GM23248 (cell line): Measurements from ENCODE around the gene PRKAR1B.

Experiments used
- EZH2 ChIP-seq: fragments of 200-600 bp; sonication (generic); IDR thresholded peaks from 2 replicates; pipeline ENCODE4 v1.6.1; 2018; ENCODE audit warnings: antibody characterized with exemption, mild to moderate bottlenecking; ENCODE audit not compliant: insufficient read depth, poor library complexity, severe bottlenecking
- EZH2phosphoT487 ChIP-seq: fragments of 200-600 bp; sonication (generic); IDR thresholded peaks from 2 replicates; pipeline ENCODE4 v1.6.1; 2018; ENCODE audit warnings: antibody characterized with exemption, moderate library complexity, mild to moderate bottlenecking, low read depth; ENCODE audit not compliant: insufficient read depth

GRCh38 chr7:582081-582835, 144.8 kb downstream of the PRKAR1B start:
- TF ChIP-seq EZH2 (no peak), EZH2phosphoT487 (no peak)
